ENCODE results near the gene IRGC.

Gene IRGC

DNA sequence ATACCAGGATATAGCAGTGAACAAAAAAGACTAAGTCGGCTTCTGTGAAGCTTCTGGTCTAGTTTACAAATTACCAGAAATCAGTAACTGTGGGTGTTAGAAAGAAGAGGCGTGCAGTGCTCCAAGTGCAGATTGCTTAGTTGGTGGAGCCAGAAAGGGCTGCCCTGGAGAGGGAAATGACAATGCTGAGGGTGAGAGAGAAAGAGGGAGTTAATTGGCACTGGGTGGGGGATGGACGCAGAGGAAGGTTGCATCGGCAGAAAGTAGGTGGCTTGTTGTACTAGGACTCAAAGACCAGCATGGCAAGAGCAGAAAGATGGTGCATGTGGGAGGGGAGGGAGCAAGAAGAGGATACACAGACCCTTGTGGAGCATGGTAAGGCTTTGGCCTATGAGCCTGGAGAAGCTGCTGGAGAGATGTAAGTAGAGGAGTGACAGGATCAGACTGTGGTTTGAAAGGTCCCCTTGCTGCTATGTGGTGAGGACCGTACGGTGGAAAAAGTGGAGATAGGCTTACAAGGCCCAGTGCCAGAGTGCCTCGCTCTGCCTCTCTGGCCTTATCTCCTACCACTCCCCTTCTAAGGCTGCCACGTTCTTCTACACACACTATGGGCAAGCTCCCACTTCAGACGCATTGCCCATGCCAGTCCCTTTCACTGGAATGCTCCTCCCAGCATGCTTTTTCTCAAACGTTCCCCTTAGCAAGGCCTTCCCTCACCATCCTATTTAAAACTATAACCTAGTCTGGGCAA, 25.4 kb downstream of the IRGC start (continued):
- TF ChIP-seq PRDM10 (tag by site-specific recombination; IDR thresholded peaks at IDR 0.05), result no peak
- TF ChIP-seq ZNF530 (tag by site-specific recombination; IDR thresholded peaks at IDR 0.05; ENCODE audit: low read depth), result no peak
- TF ChIP-seq ZNF621 (tag by site-specific recombination; IDR thresholded peaks at IDR 0.05), result no peak
- TF ChIP-seq SETDB1 (IDR thresholded peaks at IDR 0.05; ENCODE audit: insufficient read length, low read length), result no peak
- TF ChIP-seq ZBTB17 (tag by site-specific recombination; IDR thresholded peaks at IDR 0.05), result no peak
- TF ChIP-seq ZNF266 (tag by site-specific recombination; IDR thresholded peaks at IDR 0.05; ENCODE audit: low read depth), result no peak
- TF ChIP-seq KLF1 (tag by site-specific recombination; IDR thresholded peaks at IDR 0.05), result no peak

DNA sequence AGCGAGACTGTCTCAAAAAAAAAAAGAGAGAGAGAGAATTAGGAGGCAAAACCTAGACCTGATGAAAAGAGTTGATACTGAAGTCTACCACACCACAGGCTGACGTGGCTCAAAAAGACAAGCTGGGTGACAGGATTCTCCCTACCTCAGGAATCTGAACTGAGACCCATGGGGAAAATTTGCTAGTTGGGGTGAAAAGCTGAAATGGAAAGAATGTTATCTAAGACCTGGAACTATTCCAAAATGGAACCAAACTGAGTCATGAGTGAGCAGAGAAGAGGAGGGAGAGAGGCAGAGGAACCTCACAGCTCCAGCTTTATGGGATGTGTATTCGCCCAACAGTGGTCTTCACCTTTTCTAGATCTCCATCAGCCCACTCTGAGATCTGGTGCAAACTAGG, 27.2 kb downstream of the IRGC start:
- POLR2A ChIA-PET, result interaction anchor here (1.0 to 1.2 kb wide), 3 partner anchors 12 to 75 kb away, joined by 5 read pairs; partner anchors contain the start of genes PLAUR and SMG9
- H3K36me3 ChIP-seq (ENCODE audit: control insufficient read depth in 2 of 2, insufficient read depth in 1 of 2, low read length in 2 of 2), result peaks cover 92 to 100% of the 10 kb centered on the region in 2 experiments
- TF ChIP-seq ZNF398 (tag by site-specific recombination; IDR thresholded peaks at IDR 0.05) (no peak), ZNF341 (tag by site-specific recombination; IDR thresholded peaks at IDR 0.05; ENCODE audit: low read depth) (no peak), ZEB2 (tag by site-specific recombination; IDR thresholded peaks at IDR 0.05) (no peak), ZNF791 (tag by site-specific recombination; IDR thresholded peaks at IDR 0.05) (no peak), IKZF3 (tag by site-specific recombination; IDR thresholded peaks at IDR 0.05) (no peak), ZSCAN16 (tag by site-specific recombination; IDR thresholded peaks at IDR 0.05) (no peak), ZNF133 (tag by site-specific recombination; IDR thresholded peaks at IDR 0.05) (no peak), ZNF76 (tag by site-specific recombination; IDR thresholded peaks at IDR 0.05; ENCODE audit: borderline replicate concordance, low read depth) (no peak), ZNF623 (tag by site-specific recombination; IDR thresholded peaks at IDR 0.05) (no peak), ZNF792 (tag by site-specific recombination; IDR thresholded peaks at IDR 0.05) (no peak), PRDM1 (tag by site-specific recombination; IDR thresholded peaks at IDR 0.05) (no peak), KLF7 (tag by site-specific recombination; IDR thresholded peaks at IDR 0.05; ENCODE audit: borderline replicate concordance) (no peak), YY1 (tag by site-specific recombination; IDR thresholded peaks at IDR 0.05) (no peak)
- TF ChIP-seq, protein P1, sequence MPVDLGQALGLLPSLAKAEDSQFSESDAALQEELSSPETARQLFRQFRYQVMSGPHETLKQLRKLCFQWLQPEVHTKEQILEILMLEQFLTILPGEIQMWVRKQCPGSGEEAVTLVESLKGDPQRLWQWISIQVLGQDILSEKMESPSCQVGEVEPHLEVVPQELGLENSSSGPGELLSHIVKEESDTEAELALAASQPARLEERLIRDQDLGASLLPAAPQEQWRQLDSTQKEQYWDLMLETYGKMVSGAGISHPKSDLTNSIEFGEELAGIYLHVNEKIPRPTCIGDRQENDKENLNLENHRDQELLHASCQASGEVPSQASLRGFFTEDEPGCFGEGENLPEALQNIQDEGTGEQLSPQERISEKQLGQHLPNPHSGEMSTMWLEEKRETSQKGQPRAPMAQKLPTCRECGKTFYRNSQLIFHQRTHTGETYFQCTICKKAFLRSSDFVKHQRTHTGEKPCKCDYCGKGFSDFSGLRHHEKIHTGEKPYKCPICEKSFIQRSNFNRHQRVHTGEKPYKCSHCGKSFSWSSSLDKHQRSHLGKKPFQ (tag by site-specific recombination; IDR thresholded peaks at IDR 0.05), result no peak
- TF ChIP-seq, protein P2, sequence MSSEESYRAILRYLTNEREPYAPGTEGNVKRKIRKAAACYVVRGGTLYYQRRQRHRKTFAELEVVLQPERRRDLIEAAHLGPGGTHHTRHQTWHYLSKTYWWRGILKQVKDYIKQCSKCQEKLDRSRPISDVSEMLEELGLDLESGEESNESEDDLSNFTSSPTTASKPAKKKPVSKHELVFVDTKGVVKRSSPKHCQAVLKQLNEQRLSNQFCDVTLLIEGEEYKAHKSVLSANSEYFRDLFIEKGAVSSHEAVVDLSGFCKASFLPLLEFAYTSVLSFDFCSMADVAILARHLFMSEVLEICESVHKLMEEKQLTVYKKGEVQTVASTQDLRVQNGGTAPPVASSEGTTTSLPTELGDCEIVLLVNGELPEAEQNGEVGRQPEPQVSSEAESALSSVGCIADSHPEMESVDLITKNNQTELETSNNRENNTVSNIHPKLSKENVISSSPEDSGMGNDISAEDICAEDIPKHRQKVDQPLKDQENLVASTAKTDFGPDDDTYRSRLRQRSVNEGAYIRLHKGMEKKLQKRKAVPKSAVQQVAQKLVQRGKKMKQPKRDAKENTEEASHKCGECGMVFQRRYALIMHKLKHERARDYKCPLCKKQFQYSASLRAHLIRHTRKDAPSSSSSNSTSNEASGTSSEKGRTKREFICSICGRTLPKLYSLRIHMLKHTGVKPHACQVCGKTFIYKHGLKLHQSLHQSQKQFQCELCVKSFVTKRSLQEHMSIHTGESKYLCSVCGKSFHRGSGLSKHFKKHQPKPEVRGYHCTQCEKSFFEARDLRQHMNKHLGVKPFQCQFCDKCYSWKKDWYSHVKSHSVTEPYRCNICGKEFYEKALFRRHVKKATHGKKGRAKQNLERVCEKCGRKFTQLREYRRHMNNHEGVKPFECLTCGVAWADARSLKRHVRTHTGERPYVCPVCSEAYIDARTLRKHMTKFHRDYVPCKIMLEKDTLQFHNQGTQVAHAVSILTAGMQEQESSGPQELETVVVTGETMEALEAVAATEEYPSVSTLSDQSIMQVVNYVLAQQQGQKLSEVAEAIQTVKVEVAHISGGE (tag by site-specific recombination; conservative IDR thresholded peaks at IDR 0.05; ENCODE audit: low read depth), result no peak
- TF ChIP-seq, protein P3, sequence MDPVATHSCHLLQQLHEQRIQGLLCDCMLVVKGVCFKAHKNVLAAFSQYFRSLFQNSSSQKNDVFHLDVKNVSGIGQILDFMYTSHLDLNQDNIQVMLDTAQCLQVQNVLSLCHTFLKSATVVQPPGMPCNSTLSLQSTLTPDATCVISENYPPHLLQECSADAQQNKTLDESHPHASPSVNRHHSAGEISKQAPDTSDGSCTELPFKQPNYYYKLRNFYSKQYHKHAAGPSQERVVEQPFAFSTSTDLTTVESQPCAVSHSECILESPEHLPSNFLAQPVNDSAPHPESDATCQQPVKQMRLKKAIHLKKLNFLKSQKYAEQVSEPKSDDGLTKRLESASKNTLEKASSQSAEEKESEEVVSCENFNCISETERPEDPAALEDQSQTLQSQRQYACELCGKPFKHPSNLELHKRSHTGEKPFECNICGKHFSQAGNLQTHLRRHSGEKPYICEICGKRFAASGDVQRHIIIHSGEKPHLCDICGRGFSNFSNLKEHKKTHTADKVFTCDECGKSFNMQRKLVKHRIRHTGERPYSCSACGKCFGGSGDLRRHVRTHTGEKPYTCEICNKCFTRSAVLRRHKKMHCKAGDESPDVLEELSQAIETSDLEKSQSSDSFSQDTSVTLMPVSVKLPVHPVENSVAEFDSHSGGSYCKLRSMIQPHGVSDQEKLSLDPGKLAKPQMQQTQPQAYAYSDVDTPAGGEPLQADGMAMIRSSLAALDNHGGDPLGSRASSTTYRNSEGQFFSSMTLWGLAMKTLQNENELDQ (tag by site-specific recombination; IDR thresholded peaks at IDR 0.05; ENCODE audit: low read depth), result no peak

More for the DNA sequence above, 27.2 kb downstream of the IRGC start:
- CTCF ChIA-PET, result interaction anchor here (0.5 to 8.1 kb wide), 11 partner anchors 8 to 81 kb away, joined by 3 to 203 read pairs (median 6); partner anchors contain the start of genes KCNN4 and SMG9
- no peaks in the 10 kb centered on the region for H3K4me1 ChIP-seq (ENCODE audit: control insufficient read depth, insufficient read depth, low read length)
- H3K27ac ChIP-seq (ENCODE audit: extremely low read depth, low read depth, low read length), result no peak overlapping the region
- no peak overlapping the region for H3K4me3 ChIP-seq (ENCODE audit: low read depth, low read length)
- H3K9me3 ChIP-seq (ENCODE audit: control insufficient read depth, insufficient read depth, low read depth, low read length), result no peaks in the 10 kb centered on the region
